Smooth muscle cell (in vitro differentiated cells): ENCODE data around the gene ABCA3. TPM values are rescaled to one million over a fixed set of nuclear protein-coding genes. Genes with fewer than 3 reads are reported as not detected.

Experiments used
- DNase-seq: peaks from one replicate; lab custom pipeline; 2025; ENCODE audit not compliant: unreplicated experiment; lab: John Stamatoyannopoulos, UW
- H2AFZ ChIP-seq: fragments of 200-600 bp; sonication (generic); 2 replicates; pipeline ENCODE4 v1.6.0; 2016; ENCODE audit warnings: antibody characterized with exemption, low read depth, mild to moderate bottlenecking
- H3F3A ChIP-seq: fragments of 200-600 bp; sonication (generic); 2 replicates; pipeline ENCODE4 v1.6.0; 2017; ENCODE audit warnings: antibody characterized with exemption, low read depth
- H3K27ac ChIP-seq: fragments of 200-600 bp; sonication (generic); 2 replicates; pipeline ENCODE4 v1.5.1; 2016; ENCODE audit warnings: low read depth, mild to moderate bottlenecking
- H3K27me3 ChIP-seq: fragments of 200-600 bp; sonication (generic); 2 replicates; pipeline ENCODE4 v1.6.1; 2016; ENCODE audit warnings: low read depth, mild to moderate bottlenecking
- H3K36me3 ChIP-seq: fragments of 200-600 bp; sonication (generic); 2 replicates; pipeline ENCODE4 v1.5.1; 2016; ENCODE audit warnings: low read depth
- H3K4me1 ChIP-seq: fragments of 200-600 bp; sonication (generic); 2 replicates; pipeline ENCODE4 v1.5.1; 2016; ENCODE audit warnings: low read depth
- H3K4me2 ChIP-seq: fragments of 200-600 bp; sonication (generic); 2 replicates; pipeline ENCODE4 v1.6.0; 2016; ENCODE audit warnings: mild to moderate bottlenecking
- H3K4me3 ChIP-seq: fragments of 200-600 bp; sonication (generic); 2 replicates; pipeline ENCODE4 v1.5.1; 2016; ENCODE audit warnings: mild to moderate bottlenecking
- H3K79me2 ChIP-seq: fragments of 200-600 bp; sonication (generic); 2 replicates; pipeline ENCODE4 v1.6.0; 2016; ENCODE audit warnings: low read depth, mild to moderate bottlenecking
- H3K9ac ChIP-seq: fragments of 200-600 bp; sonication (generic); 2 replicates; pipeline ENCODE4 v1.6.0; 2016; ENCODE audit warnings: low read depth
- H3K9me3 ChIP-seq: fragments of 200-600 bp; sonication (generic); replicated peaks from 2 replicates; pipeline ENCODE4 v1.5.1; 2016; ENCODE audit warnings: low read depth
- H4K20me1 ChIP-seq: fragments of 200-600 bp; sonication (generic); 2 replicates; pipeline ENCODE4 v1.6.0; 2016; ENCODE audit warnings: low read depth
- CTCF ChIP-seq: fragments of 200-600 bp; sonication (generic); IDR thresholded peaks from 2 replicates; pipeline ENCODE4 v1.5.1; 2017; ENCODE audit warnings: borderline replicate concordance, mild to moderate bottlenecking, antibody characterized with exemption; ENCODE audit not compliant: insufficient read depth, poor library complexity, severe bottlenecking
- WGBS: methylation state at CpG from one replicate; pipeline ENCODE4 v1.1.7; 2016; ENCODE audit warnings: low lambda C conversion rate; 5-methylcytosine and 5-hydroxymethylcytosine counted together
- polyA plus RNA-seq: library from polyadenylated mRNA; unstranded; fragments of >200 nt; fragmentation: Nextera tagmentation; extraction: Ambion mirVana; gene quantifications from 2 replicates; pipeline ENCODE4 v1.2.1, GENCODE V29; 2016
- total RNA-seq: library from RNA; depleted of rRNA; stranded (reverse); fragments of >200 nt; gene quantifications from 2 replicates; pipeline ENCODE4 v1.2.3, GENCODE V29; 2014

ABCA3 gene
- total and polyA plus RNA-seq, 2 experiments from 2014 or later: 1.4 to 2.2 TPM

DNA sequence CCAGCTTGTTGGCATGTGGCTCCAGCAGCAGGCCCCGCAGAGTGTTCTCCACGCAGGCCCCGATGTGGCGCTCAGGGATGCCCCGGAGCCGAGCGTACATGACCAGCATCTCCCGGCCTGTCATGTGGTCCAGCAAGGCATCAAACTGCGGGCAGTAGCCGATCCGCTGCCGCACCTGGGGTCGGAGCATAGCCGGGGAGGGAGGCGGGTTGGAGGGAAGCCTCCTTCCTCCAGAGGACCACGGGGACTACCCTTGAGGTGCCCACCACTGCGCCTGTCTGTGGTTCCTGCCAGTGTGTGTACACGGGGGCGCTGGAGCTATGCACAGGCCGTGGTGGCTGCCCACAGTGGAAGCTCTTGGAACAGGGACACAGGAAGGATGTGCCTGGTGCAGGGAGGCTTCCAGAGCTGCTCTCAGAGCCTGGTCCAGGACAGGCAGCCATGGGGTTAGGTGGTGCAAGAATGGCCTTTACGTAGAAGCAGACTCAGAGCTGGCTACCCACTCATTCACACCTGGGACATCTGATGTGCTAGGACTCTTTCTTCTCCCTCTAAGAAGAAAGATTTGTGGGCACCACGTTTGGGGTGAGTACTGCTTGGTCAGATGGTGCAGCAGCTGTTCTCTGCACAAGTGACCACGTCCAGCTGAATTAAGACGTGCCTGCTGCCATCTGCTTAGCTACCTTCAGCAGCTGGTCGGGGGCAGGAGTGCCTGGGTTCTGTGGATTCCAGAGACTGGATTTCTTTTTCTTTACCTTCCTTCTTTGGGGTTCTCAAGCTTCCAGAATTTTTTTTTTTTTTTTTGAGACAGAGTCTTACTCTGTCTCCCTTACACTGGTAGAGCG is 61.4 kb downstream of the ABCA3 start:
- H3K9me3 ChIP-seq: no peaks in the 10 kb centered on the region

DNA sequence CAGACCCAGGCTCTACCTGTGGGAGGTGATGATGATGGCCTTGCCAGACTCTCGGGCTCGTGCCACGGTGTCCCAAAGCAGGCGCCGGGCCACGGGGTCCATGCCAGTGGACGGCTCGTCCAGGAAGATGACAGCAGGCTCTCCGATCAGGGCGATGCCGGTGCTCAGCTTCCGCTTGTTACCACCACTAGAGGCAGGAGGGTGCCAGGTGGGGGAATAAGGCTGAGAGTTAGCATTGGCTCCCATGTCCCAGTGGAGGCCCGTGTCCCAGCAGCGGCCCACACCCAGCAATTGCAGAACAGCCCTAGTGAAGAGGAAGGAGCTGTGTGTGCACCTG is 62.3 kb downstream of the ABCA3 start:
- WGBS: 88% methylated on average over 14 of the region's 14 CpGs
- no peak overlapping the region for H3K9ac ChIP-seq

More for the DNA sequence above, 61.4 kb downstream of the ABCA3 start:
- no peak overlapping the region for H3K4me2 ChIP-seq
- H3K27me3 ChIP-seq: peaks cover 2% of the 10 kb centered on the region
- no peak for DNase-seq
- H3K27ac ChIP-seq: no peak overlapping the region
- H4K20me1 ChIP-seq: no peaks in the 10 kb centered on the region
- no peak overlapping the region for H3K9ac ChIP-seq
- WGBS: 88% methylated on average over 26 of the region's 26 CpGs
- H3K4me3 ChIP-seq: no peak overlapping the region
- no peak overlapping the region for H2AFZ ChIP-seq
- H3K4me1 ChIP-seq: no peaks in the 10 kb centered on the region
- no peaks in the 10 kb centered on the region for H3F3A ChIP-seq
- no peak for TF ChIP-seq CTCF
- H3K36me3 ChIP-seq: no peaks in the 10 kb centered on the region
- H3K79me2 ChIP-seq: no peaks in the 10 kb centered on the region

DNA sequence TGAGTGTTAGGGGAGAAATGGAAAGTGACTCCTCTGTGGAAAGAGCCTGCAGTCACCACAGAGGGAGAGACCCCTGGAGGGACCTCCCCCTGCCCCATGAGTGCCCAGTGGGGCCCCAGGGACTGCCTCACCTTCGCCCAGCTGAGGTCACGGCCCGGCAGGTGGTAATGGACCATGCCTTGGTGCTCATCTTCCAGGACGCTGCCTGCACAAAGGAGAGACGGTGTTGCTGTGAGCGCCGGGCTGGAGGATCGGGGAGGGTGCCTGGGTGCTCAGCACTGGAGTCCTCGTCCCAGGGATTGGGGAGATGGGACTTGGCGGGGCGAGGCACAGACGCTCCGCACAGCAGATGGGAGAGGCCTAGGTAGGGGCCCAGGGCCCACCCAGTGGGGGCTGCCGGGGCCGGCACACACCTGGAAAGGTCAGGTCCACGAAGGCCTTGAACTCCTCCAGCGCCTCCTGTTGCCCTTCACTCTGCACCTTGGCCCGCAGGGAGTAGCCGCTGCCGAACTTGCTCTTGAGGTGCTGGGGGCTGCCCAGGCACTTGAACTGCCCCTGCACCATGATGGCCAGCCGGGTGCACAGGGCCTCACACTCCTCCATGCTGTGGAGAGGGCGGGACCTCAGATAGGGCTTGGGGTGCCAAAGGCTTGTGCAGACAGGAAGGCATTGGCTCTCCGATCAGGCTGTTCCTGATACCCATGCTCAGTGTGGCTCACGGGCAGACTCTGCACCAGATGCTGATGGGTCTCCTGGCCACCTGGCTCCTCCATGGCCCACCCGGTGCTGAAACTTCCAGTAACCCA is 62.9 kb downstream of the ABCA3 start:
- Histone ChIP-seq H3K36me3 (no peaks in the 10 kb centered on the region), H3K79me2 (no peaks in the 10 kb centered on the region), H2AFZ (no peak overlapping the region), H3K4me3 (no peak overlapping the region), H3K4me2 (no peak overlapping the region), H4K20me1 (no peaks in the 10 kb centered on the region), H3K9ac (no peak overlapping the region), H3K27ac (no peak overlapping the region), H3K4me1 (no peaks in the 10 kb centered on the region), H3K9me3 (no peaks in the 10 kb centered on the region), H3F3A (no peaks in the 10 kb centered on the region), H3K27me3 (peaks cover 2% of the 10 kb centered on the region)
- TF ChIP-seq CTCF: no peak
- DNase-seq: no peak
- 93% methylated on average over 21 of the region's 25 CpGs for WGBS

More for the DNA sequence above, 62.3 kb downstream of the ABCA3 start:
- no peak overlapping the region for H3K4me2 ChIP-seq
- H3F3A ChIP-seq: no peaks in the 10 kb centered on the region
- H3K4me1 ChIP-seq: no peaks in the 10 kb centered on the region
- H3K27me3 ChIP-seq: peaks cover 2% of the 10 kb centered on the region
- no peaks in the 10 kb centered on the region for H3K79me2 ChIP-seq
- no peak for TF ChIP-seq CTCF
- no peaks in the 10 kb centered on the region for H3K36me3 ChIP-seq
- no peak overlapping the region for H3K4me3 ChIP-seq
- H2AFZ ChIP-seq: no peak overlapping the region
- H4K20me1 ChIP-seq: no peaks in the 10 kb centered on the region
- DNase-seq: no peak
- H3K27ac ChIP-seq: no peak overlapping the region
- no peaks in the 10 kb centered on the region for H3K9me3 ChIP-seq
